Measurements from ENCODE around the gene XCR1.

The XCR1 gene

DNA sequence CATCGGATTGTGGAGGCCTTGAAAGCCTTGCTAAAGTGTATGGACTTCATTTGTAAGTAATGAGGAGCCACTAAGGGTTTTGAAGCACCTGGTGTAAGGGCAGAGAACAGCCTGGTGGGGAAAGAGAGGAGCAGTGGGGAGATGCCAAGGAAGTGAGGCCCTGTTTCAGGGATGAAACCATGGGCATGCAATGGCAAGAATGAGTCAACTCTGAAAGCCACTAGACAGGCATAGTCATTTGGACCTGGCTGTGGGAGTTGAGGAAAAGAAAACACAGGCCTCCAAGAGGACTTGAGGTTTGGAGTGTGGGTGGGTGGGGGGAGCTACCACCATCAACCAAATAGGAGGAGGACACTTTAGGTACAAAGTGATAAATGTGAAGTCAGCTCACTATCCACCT, 7.6 kb downstream of the XCR1 start:
- no peak overlapping the region for H3K4me3 ChIP-seq (ENCODE audit: low read depth, low read length)
- TF ChIP-seq, protein P1, sequence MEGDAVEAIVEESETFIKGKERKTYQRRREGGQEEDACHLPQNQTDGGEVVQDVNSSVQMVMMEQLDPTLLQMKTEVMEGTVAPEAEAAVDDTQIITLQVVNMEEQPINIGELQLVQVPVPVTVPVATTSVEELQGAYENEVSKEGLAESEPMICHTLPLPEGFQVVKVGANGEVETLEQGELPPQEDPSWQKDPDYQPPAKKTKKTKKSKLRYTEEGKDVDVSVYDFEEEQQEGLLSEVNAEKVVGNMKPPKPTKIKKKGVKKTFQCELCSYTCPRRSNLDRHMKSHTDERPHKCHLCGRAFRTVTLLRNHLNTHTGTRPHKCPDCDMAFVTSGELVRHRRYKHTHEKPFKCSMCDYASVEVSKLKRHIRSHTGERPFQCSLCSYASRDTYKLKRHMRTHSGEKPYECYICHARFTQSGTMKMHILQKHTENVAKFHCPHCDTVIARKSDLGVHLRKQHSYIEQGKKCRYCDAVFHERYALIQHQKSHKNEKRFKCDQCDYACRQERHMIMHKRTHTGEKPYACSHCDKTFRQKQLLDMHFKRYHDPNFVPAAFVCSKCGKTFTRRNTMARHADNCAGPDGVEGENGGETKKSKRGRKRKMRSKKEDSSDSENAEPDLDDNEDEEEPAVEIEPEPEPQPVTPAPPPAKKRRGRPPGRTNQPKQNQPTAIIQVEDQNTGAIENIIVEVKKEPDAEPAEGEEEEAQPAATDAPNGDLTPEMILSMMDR (IDR thresholded peaks at IDR 0.05; ENCODE audit: low read depth, low read length, missing control alignments) = no peak
- DNase-seq (ENCODE audit: low read depth) = no peak

DNA sequence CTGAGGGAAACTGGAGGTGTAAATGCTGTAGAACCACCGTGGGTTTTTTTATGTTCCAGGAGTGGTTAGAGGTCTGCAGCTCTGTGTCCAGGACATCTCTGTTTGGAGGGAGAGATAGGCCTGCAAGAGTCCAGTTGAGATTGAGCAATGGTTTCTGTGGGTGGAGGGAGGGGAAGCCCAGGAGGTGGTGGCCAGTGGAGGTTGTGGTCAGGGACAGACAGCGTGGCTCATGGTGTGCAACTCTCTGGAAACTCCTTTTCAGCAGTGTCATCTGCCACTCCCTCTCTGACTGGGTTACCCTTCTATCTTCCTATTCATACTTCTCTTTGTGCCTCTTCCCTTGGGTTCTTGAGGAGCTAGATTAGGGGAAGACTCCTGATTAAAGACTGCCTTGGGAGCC, 9.6 kb downstream of the XCR1 start:
- DNase-seq (ENCODE audit: low read depth) = no peak
- TF ChIP-seq, protein P1 (IDR thresholded peaks at IDR 0.05; ENCODE audit: low read depth, low read length, missing control alignments) = no peak
- no peak overlapping the region for H3K4me3 ChIP-seq (ENCODE audit: low read depth, low read length)

DNA sequence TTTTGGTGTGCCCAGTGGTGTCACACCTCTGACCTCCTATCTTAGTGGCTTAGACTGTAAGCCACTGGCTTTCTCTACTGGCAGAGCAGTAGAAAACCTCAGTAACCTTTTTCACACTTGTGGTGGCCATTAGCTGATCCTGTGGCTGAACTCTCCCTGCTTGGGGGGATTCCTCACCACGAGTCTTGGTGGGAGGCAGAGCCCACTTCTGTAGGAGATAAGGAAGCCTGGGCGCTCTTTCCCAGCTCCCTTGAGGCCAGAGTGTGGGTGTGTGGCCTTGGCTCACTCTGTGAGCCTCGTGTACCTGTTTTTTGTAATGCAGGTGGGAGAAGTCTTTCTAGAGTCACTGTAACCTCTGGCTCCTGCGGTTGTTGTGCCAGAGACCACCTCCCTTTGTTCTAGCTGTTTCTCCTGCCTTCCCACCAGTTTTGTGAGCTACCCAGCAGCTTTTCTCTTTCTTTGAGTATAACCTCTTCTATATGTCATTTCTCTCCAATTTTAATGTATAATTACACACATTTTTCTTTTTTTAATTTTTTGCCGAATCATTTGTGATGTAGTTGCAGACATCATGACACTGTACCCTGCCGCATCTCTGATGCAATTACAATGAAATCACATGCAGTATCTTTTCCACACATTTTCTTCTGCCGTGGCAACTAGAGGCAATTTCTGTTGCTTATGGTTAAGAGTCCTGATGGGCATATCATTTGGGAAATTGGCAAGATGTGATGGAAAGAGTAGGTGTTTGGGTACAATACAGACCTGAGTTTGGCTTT, 13.8 kb downstream of the XCR1 start:
- TF ChIP-seq, protein P1 (IDR thresholded peaks at IDR 0.05; ENCODE audit: low read depth, low read length, missing control alignments) = no peak
- H3K4me3 ChIP-seq (ENCODE audit: low read depth, low read length) = no peak overlapping the region
- DNase-seq (ENCODE audit: low read depth) = no peak

DNA sequence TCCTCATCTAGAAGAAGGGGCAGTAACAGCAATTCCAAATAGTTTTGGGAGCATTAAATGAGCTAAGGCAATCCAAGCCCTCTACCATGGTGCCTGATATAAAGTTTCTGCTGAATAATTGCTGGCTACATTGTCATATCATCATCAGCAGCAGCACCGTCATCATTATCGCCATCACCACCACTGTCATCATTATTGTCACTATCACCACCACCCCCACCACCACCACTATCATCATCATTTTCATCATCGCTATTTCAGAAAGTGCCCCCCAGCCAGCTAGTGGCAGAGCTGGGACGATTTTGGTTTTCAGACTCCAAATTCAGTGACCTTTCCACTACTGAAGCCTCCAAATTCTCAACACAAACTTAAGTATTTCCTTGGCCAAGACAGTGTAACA, 15.0 kb downstream of the XCR1 start:
- TF ChIP-seq, protein P1 (IDR thresholded peaks at IDR 0.05; ENCODE audit: low read depth, low read length, missing control alignments) = no peak
- no peak for DNase-seq (ENCODE audit: low read depth)
- H3K4me3 ChIP-seq (ENCODE audit: low read depth, low read length) = no peak overlapping the region

DNA sequence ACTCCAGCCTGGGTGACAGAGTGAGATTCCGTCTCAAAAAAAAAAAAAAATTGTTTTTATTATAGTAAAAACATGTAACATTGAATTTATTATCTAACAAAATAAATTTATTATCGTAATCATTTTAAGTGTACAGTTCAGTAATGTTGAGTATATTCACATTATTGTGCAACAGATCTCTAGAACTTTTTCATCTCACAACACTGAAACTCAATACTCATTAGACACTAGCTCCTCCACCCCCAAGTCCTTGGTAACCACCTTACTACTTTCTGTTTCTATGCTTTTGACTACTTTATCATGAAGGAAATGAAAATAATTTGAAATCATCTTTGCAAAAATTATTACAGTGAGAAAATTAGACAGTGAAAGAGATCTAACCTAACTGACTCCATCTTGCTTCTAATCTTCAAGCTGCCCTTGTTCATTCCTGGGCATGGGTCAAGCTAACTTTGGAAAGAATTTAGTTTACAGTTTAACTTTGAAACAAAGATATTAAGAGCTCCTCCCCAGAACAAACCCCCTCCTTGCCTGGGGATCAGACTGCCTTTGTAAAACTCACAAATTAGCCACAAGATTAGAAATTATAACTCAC, 16.7 kb downstream of the XCR1 start:
- DNase-seq (ENCODE audit: low read depth) = no peak
- H3K4me3 ChIP-seq (ENCODE audit: low read depth, low read length) = no peak overlapping the region
- TF ChIP-seq, protein P1 (IDR thresholded peaks at IDR 0.05; ENCODE audit: low read depth, low read length, missing control alignments) = no peak

DNA sequence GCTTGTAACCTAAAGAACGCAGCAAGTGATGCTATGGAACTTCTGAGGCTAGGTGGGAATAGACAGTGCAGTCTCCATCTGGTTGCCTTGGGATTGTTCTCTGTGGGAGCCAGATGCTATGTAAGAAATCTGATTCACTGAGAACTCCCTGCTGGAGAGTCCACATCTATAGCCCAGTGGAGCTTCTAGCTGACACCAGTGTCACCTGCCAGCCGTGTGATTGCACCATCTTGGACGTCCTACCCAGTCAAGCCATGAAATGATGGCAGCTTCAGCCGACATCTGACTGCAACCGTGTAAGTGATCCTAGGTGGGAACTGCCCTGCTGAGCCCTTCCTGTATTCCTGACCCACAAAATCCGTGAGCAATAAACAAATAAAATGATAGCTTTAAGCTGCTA, 19.2 kb downstream of the XCR1 start:
- H3K4me3 ChIP-seq (ENCODE audit: low read depth, low read length) = no peak overlapping the region
- DNase-seq (ENCODE audit: low read depth) = no peak
- TF ChIP-seq, protein P1 (IDR thresholded peaks at IDR 0.05; ENCODE audit: low read depth, low read length, missing control alignments) = no peak

DNA sequence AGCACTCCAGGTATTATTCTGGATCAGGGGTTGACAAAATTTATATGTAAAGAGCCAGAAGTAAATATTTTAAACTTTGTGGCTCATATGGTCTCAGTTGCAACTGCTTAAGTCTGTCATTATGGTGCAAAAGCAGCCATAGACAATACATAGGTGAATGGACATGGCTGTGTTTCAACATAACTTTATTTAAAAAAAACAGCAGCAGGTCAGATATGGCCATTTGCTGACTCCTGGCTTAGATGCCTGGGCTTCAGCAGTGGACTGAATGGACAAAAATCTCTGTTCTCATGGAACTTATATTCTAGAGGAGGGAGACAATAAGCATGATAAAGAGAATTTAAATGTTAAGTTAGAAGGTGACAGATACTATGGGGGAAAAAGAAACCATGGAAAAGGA, 20.0 kb downstream of the XCR1 start:
- no peak for DNase-seq (ENCODE audit: low read depth)
- TF ChIP-seq, protein P1 (IDR thresholded peaks at IDR 0.05; ENCODE audit: low read depth, low read length, missing control alignments) = no peak
- no peak overlapping the region for H3K4me3 ChIP-seq (ENCODE audit: low read depth, low read length)
